ENCODE results near the gene YPEL1. TPM values are rescaled to one million over a fixed set of nuclear protein-coding genes. Genes with fewer than 3 reads are reported as not detected.

The YPEL1 gene
- total RNA-seq, 1 experiment from 2014 or later, result 3.6 TPM

GRCh38 chr22:21686193-21686608 is 49.4 kb downstream of the YPEL1 start:
- Histone ChIP-seq H3K36me3 (ENCODE audit: insufficient read depth, low read length, poor library complexity, severe bottlenecking) (peaks cover 12% of the 10 kb centered on the region), H3K4me3 (ENCODE audit: low read depth, low read length, poor library complexity, severe bottlenecking) (no peak overlapping the region), H3K27me3 (replicated peaks; ENCODE audit: insufficient read depth, low read depth, low read length, poor library complexity) (no peaks in the 10 kb centered on the region), H3K27ac (ENCODE audit: low read depth, low read length, poor library complexity, severe bottlenecking) (no peak overlapping the region), H3K4me1 (ENCODE audit: insufficient read depth, low read length, poor library complexity, severe bottlenecking) (no peaks in the 10 kb centered on the region), H3K9me3 (ENCODE audit: low read depth, low read length, poor library complexity, severe bottlenecking) (no peaks in the 10 kb centered on the region)
- POLR2A ChIA-PET (ENCODE audit: low non-redundant PET), result no interaction called here
- BruUV-seq (replicated peaks), result no TSS peak
- intact Hi-C loops (cut with micrococcal nuclease; ENCODE audit: unreplicated experiment), result no loop called here
- CTCF ChIA-PET, result no interaction called here
- TF ChIP-seq EZH2 (IDR thresholded peaks at IDR 0.05; ENCODE audit: borderline replicate concordance, low read depth, low read length, poor library complexity, severe bottlenecking) (no peak), CTCF (conservative IDR thresholded peaks at IDR 0.05; ENCODE audit: low read depth, low read length) (no peak)
- no peak for DNase-seq (ENCODE audit: low spot score)

GRCh38 chr22:21685164-21685513 is 50.5 kb downstream of the YPEL1 start:
- no peak for DNase-seq (ENCODE audit: low spot score)
- no peak for TF ChIP-seq EZH2 (IDR thresholded peaks at IDR 0.05; ENCODE audit: borderline replicate concordance, low read depth, low read length, poor library complexity, severe bottlenecking)
- TF ChIP-seq CTCF (conservative IDR thresholded peaks at IDR 0.05; ENCODE audit: low read depth, low read length), result no peak
- Histone ChIP-seq H3K27ac (ENCODE audit: low read depth, low read length, poor library complexity, severe bottlenecking) (no peak overlapping the region), H3K4me3 (ENCODE audit: low read depth, low read length, poor library complexity, severe bottlenecking) (no peak overlapping the region), H3K9me3 (ENCODE audit: low read depth, low read length, poor library complexity, severe bottlenecking) (no peaks in the 10 kb centered on the region), H3K4me1 (ENCODE audit: insufficient read depth, low read length, poor library complexity, severe bottlenecking) (no peaks in the 10 kb centered on the region), H3K27me3 (replicated peaks; ENCODE audit: insufficient read depth, low read depth, low read length, poor library complexity) (no peaks in the 10 kb centered on the region), H3K36me3 (ENCODE audit: insufficient read depth, low read length, poor library complexity, severe bottlenecking) (peaks cover 12% of the 10 kb centered on the region)
- ChIA-PET POLR2A (ENCODE audit: low non-redundant PET) (no interaction called here), CTCF (no interaction called here)
- no TSS peak for BruUV-seq (replicated peaks)
- intact Hi-C loops (cut with micrococcal nuclease; ENCODE audit: unreplicated experiment), result no loop called here

GRCh38 chr22:21684492-21685163 is 51.0 kb downstream of the YPEL1 start:
- H3K4me1 ChIP-seq (ENCODE audit: insufficient read depth, low read length, poor library complexity, severe bottlenecking), result no peaks in the 10 kb centered on the region
- ChIA-PET POLR2A (ENCODE audit: low non-redundant PET) (no interaction called here), CTCF (no interaction called here)
- peaks cover 12% of the 10 kb centered on the region for H3K36me3 ChIP-seq (ENCODE audit: insufficient read depth, low read length, poor library complexity, severe bottlenecking)
- intact Hi-C loops (cut with micrococcal nuclease; ENCODE audit: unreplicated experiment), result no loop called here
- H3K27me3 ChIP-seq (replicated peaks; ENCODE audit: insufficient read depth, low read depth, low read length, poor library complexity), result no peaks in the 10 kb centered on the region
- no peak overlapping the region for H3K27ac ChIP-seq (ENCODE audit: low read depth, low read length, poor library complexity, severe bottlenecking)
- no peak for TF ChIP-seq EZH2 (IDR thresholded peaks at IDR 0.05; ENCODE audit: borderline replicate concordance, low read depth, low read length, poor library complexity, severe bottlenecking)
- no peak for TF ChIP-seq CTCF (conservative IDR thresholded peaks at IDR 0.05; ENCODE audit: low read depth, low read length)
- DNase-seq (ENCODE audit: low spot score), result no peak
- no peaks in the 10 kb centered on the region for H3K9me3 ChIP-seq (ENCODE audit: low read depth, low read length, poor library complexity, severe bottlenecking)
- no TSS peak for BruUV-seq (replicated peaks)
- no peak overlapping the region for H3K4me3 ChIP-seq (ENCODE audit: low read depth, low read length, poor library complexity, severe bottlenecking)

All from A673 (cell line).